ENCODE results near the gene TBX1.

Gene TBX1

DNA sequence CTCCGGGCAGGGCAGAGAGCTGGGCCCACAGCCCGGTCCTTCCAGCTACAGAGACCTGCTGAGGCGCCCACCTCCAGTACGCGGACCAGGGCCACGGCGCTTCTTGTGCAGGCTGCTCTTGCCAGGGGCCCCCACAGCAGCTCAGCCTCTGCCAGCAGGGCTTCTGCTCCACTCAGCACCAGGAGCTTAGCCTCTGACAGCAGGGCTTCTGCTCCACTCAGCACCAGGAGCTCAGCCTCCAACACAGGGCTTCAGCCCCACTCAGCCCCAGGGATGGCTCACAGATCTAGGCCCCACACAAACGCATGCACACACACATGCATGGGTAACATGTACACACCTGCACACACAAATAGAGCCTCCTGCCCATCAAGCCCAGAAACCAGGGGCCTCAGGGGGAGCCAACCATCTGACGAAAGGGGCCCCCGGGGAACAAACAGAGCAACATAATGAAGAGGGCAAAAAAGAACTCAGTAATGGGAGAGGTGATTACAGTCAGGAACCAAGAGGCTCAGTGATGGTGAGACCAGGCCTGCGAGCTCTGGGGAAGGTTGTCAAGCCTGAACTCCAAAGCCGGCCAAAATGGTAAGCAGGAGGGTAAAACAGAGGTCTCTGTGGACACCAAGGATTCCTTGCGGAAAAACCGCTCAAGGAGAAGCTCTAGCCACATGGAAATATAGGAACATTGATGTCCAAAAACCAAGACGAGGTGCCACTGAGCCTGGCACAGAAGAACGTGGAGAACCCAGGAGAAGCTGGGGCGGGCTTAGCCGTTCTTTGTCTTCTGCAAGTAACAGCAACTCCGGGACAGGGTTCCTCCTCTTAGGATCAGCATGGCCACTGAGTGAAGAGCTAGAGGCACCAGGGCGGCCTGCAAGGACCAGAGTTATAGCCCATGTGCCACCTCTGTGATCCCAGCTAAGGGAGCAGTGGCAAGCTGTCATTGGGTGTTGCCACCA, 47.6 kb downstream of the TBX1 start:
- in situ Hi-C loops (cut with MboI; ENCODE audit: low pct_unique_long_range_greater_than_20kb, low sequenced_read_pairs, unreplicated experiment): loop anchor here (10.0 kb wide), 1 partner anchor 87 kb away; no protein-coding TSS in a partner anchor
- TF ChIP-seq, protein P1, sequence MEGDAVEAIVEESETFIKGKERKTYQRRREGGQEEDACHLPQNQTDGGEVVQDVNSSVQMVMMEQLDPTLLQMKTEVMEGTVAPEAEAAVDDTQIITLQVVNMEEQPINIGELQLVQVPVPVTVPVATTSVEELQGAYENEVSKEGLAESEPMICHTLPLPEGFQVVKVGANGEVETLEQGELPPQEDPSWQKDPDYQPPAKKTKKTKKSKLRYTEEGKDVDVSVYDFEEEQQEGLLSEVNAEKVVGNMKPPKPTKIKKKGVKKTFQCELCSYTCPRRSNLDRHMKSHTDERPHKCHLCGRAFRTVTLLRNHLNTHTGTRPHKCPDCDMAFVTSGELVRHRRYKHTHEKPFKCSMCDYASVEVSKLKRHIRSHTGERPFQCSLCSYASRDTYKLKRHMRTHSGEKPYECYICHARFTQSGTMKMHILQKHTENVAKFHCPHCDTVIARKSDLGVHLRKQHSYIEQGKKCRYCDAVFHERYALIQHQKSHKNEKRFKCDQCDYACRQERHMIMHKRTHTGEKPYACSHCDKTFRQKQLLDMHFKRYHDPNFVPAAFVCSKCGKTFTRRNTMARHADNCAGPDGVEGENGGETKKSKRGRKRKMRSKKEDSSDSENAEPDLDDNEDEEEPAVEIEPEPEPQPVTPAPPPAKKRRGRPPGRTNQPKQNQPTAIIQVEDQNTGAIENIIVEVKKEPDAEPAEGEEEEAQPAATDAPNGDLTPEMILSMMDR (IDR thresholded peaks at IDR 0.05; ENCODE audit: extremely low read depth, insufficient read depth, missing control alignments): no peak

DNA sequence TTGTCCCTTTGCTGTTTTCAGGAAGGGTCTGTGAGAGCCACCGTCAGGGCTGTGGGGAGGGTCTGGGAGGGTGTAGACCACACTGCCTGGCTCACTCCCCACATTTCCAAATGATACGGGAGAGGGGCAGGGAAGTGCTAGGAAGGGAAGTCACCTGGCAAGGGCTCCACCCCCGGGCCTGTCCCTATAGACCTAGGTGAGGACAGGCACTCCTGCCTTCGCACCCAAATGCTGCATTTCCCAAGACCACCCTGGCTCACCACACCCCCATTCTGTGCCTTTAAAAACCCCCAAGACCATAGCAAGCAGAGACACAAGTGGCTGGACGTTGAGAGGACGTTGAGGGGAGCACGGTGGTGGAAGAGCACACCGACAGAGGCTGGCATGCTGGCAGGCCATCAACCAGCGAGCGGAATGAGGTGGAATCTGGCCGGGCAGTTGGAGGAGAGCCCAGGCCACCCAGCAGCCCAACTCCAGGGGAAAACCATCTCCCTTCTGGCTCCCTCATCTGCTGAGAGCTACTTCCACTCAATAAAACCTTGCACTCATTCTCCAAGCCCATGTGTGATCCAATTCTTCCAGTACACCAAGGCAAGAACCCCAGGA, 48.4 kb downstream of the TBX1 start:
- no peak for DNase-seq (ENCODE audit: low spot score)
- in situ Hi-C loops (cut with MboI; ENCODE audit: low pct_unique_long_range_greater_than_20kb, low sequenced_read_pairs, unreplicated experiment): loop anchor here (10.0 kb wide), 1 partner anchor 86 kb away; no protein-coding TSS in a partner anchor
- TF ChIP-seq, protein P1 (IDR thresholded peaks at IDR 0.05; ENCODE audit: extremely low read depth, insufficient read depth, missing control alignments): no peak

More for the DNA sequence above, 47.6 kb downstream of the TBX1 start:
- DNase-seq (ENCODE audit: low spot score): no peak

DNA sequence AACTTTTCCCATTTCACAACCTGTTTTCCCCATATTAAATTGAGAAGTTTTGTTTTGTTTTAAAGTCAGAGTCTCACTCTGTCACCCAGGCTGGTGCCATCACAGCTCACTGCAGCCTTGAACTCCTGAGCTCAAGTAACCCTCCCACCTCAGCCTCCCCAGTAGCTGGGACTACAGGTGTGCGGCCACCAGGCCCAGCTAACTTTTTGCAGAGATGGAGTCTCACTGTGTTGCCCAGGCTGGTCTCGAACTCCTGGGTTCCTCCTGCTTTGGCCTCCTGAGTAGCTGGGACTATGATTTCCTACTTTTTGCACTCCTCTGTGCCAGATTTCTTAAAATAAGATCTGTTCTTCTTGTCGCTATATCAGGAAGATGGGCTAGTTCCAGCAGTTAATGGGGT, 49.2 kb downstream of the TBX1 start:
- in situ Hi-C loops (cut with MboI; ENCODE audit: low pct_unique_long_range_greater_than_20kb, low sequenced_read_pairs, unreplicated experiment): loop anchor here (10.0 kb wide), 1 partner anchor 85 kb away; no protein-coding TSS in a partner anchor
- TF ChIP-seq, protein P1 (IDR thresholded peaks at IDR 0.05; ENCODE audit: extremely low read depth, insufficient read depth, missing control alignments): no peak
- DNase-seq (ENCODE audit: low spot score): no peak

DNA sequence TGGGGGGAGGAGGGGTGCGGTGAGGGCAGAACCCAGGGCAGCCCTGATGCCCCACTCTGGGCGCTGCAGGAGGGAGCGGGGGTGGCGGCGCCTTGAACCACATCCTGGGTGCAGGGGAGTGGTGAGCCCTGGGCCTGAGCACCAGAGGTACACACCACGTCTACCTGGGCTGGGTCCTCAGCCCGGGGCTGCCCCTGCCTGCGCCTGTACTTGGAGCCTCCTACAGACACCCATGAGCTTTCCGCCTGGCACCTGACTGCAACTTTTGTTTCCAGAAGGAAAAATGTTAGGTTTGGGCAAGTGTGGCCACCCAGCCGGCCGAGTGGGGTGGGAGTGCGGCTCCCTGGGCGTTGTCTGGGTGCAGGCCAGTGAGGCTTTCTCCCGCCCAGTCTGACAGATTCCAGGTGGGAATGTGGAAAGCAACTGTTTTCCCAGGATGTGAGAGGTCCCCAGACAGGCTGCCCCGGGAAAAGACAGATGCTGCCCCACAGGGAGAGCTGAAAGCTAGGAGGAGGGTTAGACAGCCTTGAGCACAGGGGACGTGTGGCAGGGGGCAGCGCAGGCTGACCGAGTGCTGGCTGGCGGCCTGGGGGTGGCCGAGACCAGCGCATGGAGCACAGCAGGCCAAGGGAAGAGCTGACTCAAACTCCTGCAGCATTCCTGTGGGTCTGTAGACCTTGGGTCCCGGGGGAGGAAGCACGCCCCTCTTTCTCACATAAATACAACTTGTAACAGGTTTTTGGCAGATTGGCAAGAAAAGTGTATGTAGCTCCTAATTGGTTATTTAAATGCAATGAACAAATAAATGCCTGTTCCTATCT, 50.0 kb downstream of the TBX1 start:
- no peak for DNase-seq (ENCODE audit: low spot score)
- TF ChIP-seq, protein P1 (IDR thresholded peaks at IDR 0.05; ENCODE audit: extremely low read depth, insufficient read depth, missing control alignments): no peak
- in situ Hi-C loops (cut with MboI; ENCODE audit: low pct_unique_long_range_greater_than_20kb, low sequenced_read_pairs, unreplicated experiment): no loop called here

DNA sequence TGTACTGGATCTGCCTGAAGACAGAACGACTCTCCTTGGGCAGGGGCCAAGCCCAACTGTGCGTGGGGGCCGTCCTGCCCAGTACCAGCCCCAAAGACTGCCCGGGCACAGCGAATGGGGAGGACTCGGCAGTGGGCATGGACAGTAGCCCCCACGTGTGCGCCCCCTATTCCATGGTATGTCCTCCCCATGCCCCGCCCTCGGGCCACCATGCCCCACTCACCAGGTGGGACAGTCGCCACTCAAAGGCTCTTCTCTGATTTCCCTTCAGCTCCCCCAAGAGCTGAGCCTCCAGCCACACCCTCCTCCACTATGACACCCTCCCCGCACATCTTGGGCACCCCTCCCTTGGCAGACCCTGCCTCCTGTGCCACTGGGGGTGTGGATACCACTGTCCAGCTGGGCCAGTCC, 50.6 kb downstream of the TBX1 start:
- DNase-seq (ENCODE audit: low spot score): no peak
- in situ Hi-C loops (cut with MboI; ENCODE audit: low pct_unique_long_range_greater_than_20kb, low sequenced_read_pairs, unreplicated experiment): no loop called here
- TF ChIP-seq, protein P1 (IDR thresholded peaks at IDR 0.05; ENCODE audit: extremely low read depth, insufficient read depth, missing control alignments): no peak

Measured in GM13977 (cell line).